Activated T-helper 2 cell treated with anti-CD3 and anti-CD28 coated beads, Interferon-gamma antibody, Interleukin-2, Interleukin-4, amounts not matched to agents 10 μg/mL and 5 μg/mL and 100 μg/mL, durations not matched to agents 14 hours and 24 hours and 36 hours (primary cell): ENCODE measurements around the gene ABCA2. TPM values are rescaled to one million over a fixed set of nuclear protein-coding genes. Genes with fewer than 3 reads are reported as not detected.

Experiments
- DNase-seq: peaks from one replicate; pipeline ENCODE4 v3.0.0; 2021; ENCODE audit warnings: low spot score
- H3K27ac Mint-ChIP-seq: one replicate; pipeline ENCODE4 v1.8.0; 2021; ENCODE audit warnings: mixed read lengths
- H3K27me3 Mint-ChIP-seq: one replicate; pipeline ENCODE4 v1.8.0; 2021; ENCODE audit warnings: low read depth, mixed read lengths
- H3K36me3 Mint-ChIP-seq: one replicate; pipeline ENCODE4 v1.8.0; 2021; ENCODE audit warnings: low read depth, mixed read lengths
- H3K4me1 Mint-ChIP-seq: one replicate; pipeline ENCODE4 v1.8.0; 2021; ENCODE audit warnings: low read depth, mixed read lengths
- H3K4me3 Mint-ChIP-seq: one replicate; pipeline ENCODE4 v1.8.0; 2021; ENCODE audit warnings: low read depth, mild to moderate bottlenecking, moderate library complexity, mixed read lengths
- H3K9me3 Mint-ChIP-seq: one replicate; pipeline ENCODE4 v1.8.0; 2021; ENCODE audit warnings: mixed read lengths
- intact Hi-C: fragments of 100-400 bp; cut with micrococcal nuclease; formaldehyde crosslinking; loops from one replicate; pipeline ENCODE4 v1.15.1; 2023
- total RNA-seq: library from RNA; stranded (reverse); gene quantifications from 2 replicates; pipeline ENCODE4 v1.2.3, GENCODE V29; 2022

Gene ABCA2
- total RNA-seq, 1 donor from 2014 or later: 27.4 TPM

DNA sequence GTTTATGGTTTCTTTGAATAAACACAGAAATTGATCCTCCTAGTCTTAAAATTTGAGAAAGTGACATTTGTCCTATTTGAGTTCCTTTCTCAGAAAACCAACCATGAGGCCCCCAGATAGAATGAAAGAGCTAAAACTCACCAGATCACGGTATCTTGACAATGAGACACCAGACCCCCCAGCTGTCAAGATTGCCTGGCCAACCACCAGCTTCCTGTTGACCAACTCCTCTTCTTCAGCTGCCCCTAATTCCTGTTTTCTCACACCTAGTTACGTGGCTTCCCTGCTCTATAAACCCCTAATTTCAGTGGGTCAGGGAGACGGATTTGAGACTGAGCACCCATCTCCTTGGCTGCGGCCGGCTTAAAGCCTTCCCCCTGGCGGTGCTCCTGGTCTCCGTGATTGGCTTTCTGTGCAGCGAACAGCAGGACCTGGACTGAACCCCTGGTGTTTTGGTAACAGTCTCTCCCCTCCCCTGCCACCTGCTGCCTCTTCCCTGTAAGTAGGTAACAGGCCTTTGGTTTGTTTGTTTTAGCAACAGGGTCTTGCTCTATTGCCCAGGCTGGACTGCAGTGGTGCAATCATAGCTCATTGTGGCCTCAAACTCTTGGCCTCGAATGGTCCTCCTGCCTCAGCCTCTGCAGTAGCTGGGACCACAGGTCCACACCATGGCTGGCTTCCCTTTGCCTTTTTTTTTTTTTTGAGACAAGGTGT is 30.6 kb upstream of the ABCA2 start:
- no peak overlapping the region for H3K27ac Mint-ChIP-seq
- no peaks in the 10 kb centered on the region for H3K9me3 Mint-ChIP-seq
- intact Hi-C loops: no loop called here
- peaks cover 2% of the 10 kb centered on the region for H3K27me3 Mint-ChIP-seq
- H3K36me3 Mint-ChIP-seq: no peaks in the 10 kb centered on the region
- DNase-seq: no peak
- H3K4me1 Mint-ChIP-seq: no peaks in the 10 kb centered on the region
- no peak overlapping the region for H3K4me3 Mint-ChIP-seq

DNA sequence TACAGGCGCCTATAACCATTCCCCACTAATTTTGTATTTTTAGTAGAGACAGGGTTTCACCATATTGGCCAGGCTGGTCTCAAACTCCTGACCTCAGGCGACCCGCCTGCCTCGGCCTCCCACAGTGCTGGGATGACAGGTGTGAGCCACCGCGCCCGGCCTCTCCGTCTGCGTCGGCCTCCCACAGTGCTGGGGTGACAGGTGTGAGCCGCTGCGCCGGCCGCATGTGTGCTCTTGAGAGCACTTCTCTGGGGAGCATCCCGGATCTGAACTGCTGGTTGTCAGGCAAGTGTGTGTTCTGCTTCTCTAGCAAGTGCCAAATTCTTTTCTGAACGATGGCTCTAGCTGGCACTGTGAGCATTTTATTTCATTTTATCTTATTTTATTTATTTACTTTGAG is 29.5 kb upstream of the ABCA2 start:
- Mint-ChIP-seq H3K4me1 (no peaks in the 10 kb centered on the region), H3K9me3 (no peaks in the 10 kb centered on the region), H3K4me3 (no peak overlapping the region), H3K36me3 (no peaks in the 10 kb centered on the region), H3K27me3 (peaks cover 6% of the 10 kb centered on the region), H3K27ac (no peak overlapping the region)
- DNase-seq: no peak
- intact Hi-C loops: no loop called here

DNA sequence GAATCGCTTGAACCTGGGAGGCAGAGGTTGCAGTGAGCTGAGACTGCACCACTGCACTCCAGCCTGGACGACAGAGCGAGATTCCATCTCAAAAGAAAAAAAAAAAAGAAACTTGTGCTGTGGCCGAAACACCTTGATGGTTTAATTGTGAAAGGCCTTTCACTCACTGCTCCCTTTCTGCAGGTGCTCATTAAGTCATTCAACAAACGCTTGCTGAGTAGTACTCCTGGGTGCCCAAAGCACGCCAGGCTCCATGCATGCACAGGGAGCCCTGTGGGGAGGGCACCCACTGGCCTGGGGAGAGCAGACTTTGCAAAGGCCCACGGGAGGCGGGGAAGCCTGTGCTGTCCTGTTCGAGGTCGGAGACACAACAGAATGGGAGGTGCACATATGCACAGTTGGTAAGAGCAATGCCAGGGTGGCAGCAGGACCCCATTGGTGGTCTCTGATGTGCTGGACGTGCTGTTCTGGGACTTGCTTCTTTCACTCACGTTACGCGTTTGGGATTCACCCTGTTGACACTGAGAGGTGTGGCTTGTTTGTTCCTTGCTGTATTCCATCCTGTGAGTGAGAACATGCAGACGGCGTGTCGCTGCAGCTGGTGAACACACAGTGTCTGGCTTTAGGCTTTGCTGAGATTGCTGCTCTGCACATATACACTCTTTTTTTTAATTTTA is 28.8 kb upstream of the ABCA2 start:
- Mint-ChIP-seq H3K4me3 (no peak overlapping the region), H3K36me3 (no peaks in the 10 kb centered on the region)
- intact Hi-C loops: no loop called here

GRCh38 chr9:137055385-137056364 is 27.6 kb upstream of the ABCA2 start:
- H3K9me3 Mint-ChIP-seq: no peaks in the 10 kb centered on the region
- H3K36me3 Mint-ChIP-seq: no peaks in the 10 kb centered on the region
- intact Hi-C loops: no loop called here
- no peak overlapping the region for H3K27ac Mint-ChIP-seq
- no peaks in the 10 kb centered on the region for H3K4me1 Mint-ChIP-seq
- peaks cover 7% of the 10 kb centered on the region for H3K27me3 Mint-ChIP-seq
- H3K4me3 Mint-ChIP-seq: no peak overlapping the region
- no peak for DNase-seq

More for the DNA sequence above, 28.8 kb upstream of the ABCA2 start:
- Mint-ChIP-seq H3K27me3 (peaks cover 7% of the 10 kb centered on the region), H3K4me1 (no peaks in the 10 kb centered on the region), H3K9me3 (no peaks in the 10 kb centered on the region), H3K27ac (no peak overlapping the region)
- no peak for DNase-seq

DNA sequence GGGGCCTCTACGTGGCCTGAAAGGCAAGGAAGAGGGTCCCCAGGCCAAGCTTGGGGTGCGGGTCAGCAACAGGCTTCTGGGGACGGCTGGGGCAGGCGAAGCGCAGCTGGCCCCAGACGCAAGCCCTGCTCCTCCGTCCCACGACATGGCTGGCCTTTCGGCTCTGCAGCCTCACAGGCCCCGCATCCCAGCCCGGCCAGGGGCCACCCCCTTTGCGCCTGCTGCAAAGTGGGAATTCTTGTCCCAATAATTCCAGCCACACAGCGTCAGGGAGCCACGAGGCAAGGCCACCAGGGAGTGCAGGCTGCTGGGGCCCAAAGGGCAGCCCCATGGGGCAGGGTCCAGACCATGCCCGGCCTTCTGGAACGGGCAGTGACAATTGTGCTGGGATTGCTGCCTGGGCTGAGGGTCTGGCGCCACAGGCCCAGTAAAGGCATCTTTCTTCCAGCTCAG is 26.9 kb upstream of the ABCA2 start:
- H3K36me3 Mint-ChIP-seq: no peaks in the 10 kb centered on the region
- no peaks in the 10 kb centered on the region for H3K4me1 Mint-ChIP-seq
- no peak overlapping the region for H3K4me3 Mint-ChIP-seq
- H3K27me3 Mint-ChIP-seq: peaks cover 7% of the 10 kb centered on the region
- intact Hi-C loops: no loop called here
- no peak overlapping the region for H3K27ac Mint-ChIP-seq
- no peak for DNase-seq
- H3K9me3 Mint-ChIP-seq: no peaks in the 10 kb centered on the region

- peak; percentile 26 for DNase-seq
- Mint-ChIP-seq H3K27me3 (peaks cover 13% of the 10 kb centered on the region), H3K9me3 (no peaks in the 10 kb centered on the region), H3K36me3 (no peaks in the 10 kb centered on the region), H3K4me1 (no peaks in the 10 kb centered on the region), H3K4me3 (no peak within 1 kb of the TSS), H3K27ac (no peak within 1 kb of the TSS)
- intact Hi-C loops: no loop called here
Measured at GRCh38 chr9:137053944-137054931, 26.2 kb upstream of the ABCA2 start, which contains the start of gene ENTPD2. TSS of gene ENTPD2 (minus strand) at chr9:137054061. CDS start at chr9:137053997, 64 bp downstream.

DNA sequence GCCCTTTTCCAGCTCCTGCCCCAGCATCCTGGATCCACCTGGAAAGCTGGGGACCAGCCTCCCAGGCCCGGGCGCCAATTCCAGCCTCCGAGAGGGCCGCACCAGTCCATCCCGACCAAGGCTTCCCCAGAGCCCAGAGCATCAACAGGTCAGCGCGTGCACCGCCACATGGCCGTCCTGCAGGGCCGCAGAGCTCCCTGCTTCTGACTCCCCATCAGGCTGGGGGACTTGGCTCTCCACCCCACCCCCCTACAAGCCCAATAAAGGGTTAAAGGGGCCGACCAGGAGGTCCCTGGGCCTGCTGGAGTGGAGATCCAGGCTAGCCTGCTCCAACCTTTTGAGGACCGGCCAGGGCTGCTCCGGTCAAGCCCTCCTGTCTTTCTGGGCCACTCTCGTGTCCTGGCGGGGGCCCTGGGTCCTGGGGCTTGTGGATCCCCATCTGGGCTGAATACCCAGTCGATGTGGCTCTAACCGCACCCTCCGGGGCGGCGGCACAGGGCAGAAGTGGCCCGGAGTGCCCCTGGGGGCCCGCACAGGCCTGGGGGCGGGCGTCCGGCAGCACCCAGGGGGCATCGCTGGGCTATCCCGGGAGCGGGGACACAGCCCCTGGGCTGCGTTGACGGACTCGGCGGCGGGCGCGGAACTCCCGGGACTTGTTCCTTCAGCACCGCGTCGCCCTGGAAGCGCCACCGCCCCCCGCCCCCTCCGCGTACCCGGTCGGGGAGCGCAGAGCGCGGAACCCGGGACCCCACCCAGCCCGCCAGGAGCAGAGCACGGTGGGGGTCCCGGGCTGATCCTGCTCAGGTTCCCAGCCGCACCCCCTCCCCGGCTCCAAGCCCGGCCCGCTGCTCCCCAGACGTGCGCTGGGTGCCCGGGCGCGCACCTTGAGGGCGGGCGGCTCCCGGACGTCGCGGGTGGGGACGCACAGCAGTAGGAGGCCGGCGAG is 25.2 kb upstream of the ABCA2 start:
- no peak for DNase-seq
- H3K27me3 Mint-ChIP-seq: peaks cover 15% of the 10 kb centered on the region
- H3K4me3 Mint-ChIP-seq: no peak overlapping the region
- H3K9me3 Mint-ChIP-seq: no peaks in the 10 kb centered on the region
- no peaks in the 10 kb centered on the region for H3K36me3 Mint-ChIP-seq
- intact Hi-C loops: no loop called here
- H3K27ac Mint-ChIP-seq: no peak overlapping the region
- H3K4me1 Mint-ChIP-seq: no peaks in the 10 kb centered on the region

DNA sequence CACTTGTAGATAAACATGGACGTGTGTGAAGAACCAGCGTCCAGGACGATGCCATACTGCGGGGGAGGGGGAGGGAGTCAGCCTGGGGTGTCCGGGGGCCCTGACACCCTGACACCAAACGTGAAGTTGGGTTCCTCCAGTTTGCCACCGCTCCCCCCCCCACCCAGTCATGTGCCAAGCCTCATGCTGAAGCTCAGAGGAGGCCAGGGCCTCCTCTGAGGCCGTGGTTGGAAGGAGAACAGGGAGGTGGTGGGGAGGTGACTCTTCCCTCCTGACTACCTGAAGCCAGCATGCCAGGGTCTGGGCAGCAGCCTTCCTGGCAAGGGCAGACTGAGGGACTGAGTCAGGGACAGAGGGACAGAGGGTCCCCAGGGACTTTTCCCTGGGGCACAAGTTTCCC is 24.3 kb upstream of the ABCA2 start:
- no peak overlapping the region for H3K4me3 Mint-ChIP-seq
- intact Hi-C loops: no loop called here
- H3K27ac Mint-ChIP-seq: no peak overlapping the region
- H3K27me3 Mint-ChIP-seq: peaks cover 22% of the 10 kb centered on the region
- H3K4me1 Mint-ChIP-seq: no peaks in the 10 kb centered on the region
- H3K9me3 Mint-ChIP-seq: no peaks in the 10 kb centered on the region
- H3K36me3 Mint-ChIP-seq: no peaks in the 10 kb centered on the region
- no peak for DNase-seq

DNA sequence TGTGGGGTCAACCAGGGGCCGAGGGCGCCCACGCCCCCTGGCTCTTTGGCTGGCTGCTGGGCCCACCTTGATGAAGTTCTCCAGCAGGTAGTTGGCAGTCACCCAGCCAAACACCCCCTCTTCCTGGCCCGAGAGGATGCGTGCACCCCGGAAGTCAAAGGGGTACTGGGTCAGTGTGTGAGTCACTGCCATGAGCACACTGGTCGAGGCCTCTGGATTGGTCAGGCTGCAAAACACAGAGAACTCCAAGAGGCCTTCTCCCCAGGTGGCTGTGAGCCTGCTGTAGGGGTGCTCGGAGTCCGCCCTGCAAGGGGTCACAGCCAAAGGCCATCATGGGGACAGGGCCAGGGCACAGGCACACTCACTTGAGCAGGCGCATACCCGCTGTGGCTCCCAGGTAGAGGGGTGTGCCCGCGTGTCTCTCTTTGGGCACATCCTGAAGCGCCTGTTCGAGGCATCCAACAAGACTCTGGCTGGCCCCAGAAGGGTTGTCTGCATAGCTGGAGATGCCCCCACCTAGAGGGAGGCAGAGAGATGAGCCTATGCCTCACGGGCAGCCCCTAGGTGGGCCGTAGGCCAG is 23.2 kb upstream of the ABCA2 start:
- no peaks in the 10 kb centered on the region for H3K4me1 Mint-ChIP-seq
- H3K9me3 Mint-ChIP-seq: no peaks in the 10 kb centered on the region
- intact Hi-C loops: no loop called here
- H3K36me3 Mint-ChIP-seq: no peaks in the 10 kb centered on the region
- DNase-seq: no peak
- peaks cover 29% of the 10 kb centered on the region for H3K27me3 Mint-ChIP-seq
- H3K27ac Mint-ChIP-seq: no peak overlapping the region
- H3K4me3 Mint-ChIP-seq: no peak overlapping the region

- Mint-ChIP-seq H3K27me3 (peaks cover 29% of the 10 kb centered on the region), H3K4me1 (no peaks in the 10 kb centered on the region), H3K9me3 (no peaks in the 10 kb centered on the region), H3K36me3 (no peaks in the 10 kb centered on the region), H3K27ac (no peak overlapping the region), H3K4me3 (no peak overlapping the region)
- DNase-seq: no peak
- intact Hi-C loops: no loop called here
Measured at GRCh38 chr9:137050570-137050969, 22.5 kb upstream of the ABCA2 start.
